GM12878 (cell line): Measurements from ENCODE around the gene GNAT1. TPM values are rescaled to one million over a fixed set of nuclear protein-coding genes. Genes with fewer than 3 reads are reported as not detected.

ENCODE experiments used
- ATAC-seq: fragments of 200-7000 bp; cut with Tn5 transposase; 3 replicates; pipeline ENCODE4 v1.9.1; 2020; ENCODE audit warnings: mild to moderate bottlenecking, moderate library complexity
- BruUV-seq: library from RNA; stranded (reverse); fragments of 400-500 nt; replicated peaks from 2 replicates; lab custom pipeline; 2021; lab: Mats Ljungman, UMichigan
- CTCF ChIA-PET: fragments of 300-600 bp; sonication (Branson Sonifier 250); formaldehyde crosslinking; extraction: SDS; loops from one replicate; lab custom pipeline; 2021; ENCODE audit warnings: inconsistent platforms; lab: Yijun Ruan, JAX
- POLR2A ChIA-PET: fragments of 350-600 bp; formaldehyde crosslinking; extraction: SDS; loops from one replicate; lab custom pipeline; 2021; ENCODE audit warnings: inconsistent platforms; lab: Charles Lee
- RAD21 ChIA-PET: fragments of 300-600 bp; sonication (Branson Sonifier 250); formaldehyde crosslinking; loops from one replicate; lab custom pipeline; 2023; ENCODE audit warnings: antibody characterized with exemption; ENCODE audit not compliant: unreplicated experiment; lab: Charles Lee
- SMC1A ChIA-PET: fragments of 300-600 bp; sonication (Branson Sonifier 250); formaldehyde crosslinking; loops from one replicate; lab custom pipeline; 2023; ENCODE audit not compliant: unreplicated experiment, uncharacterized antibody; lab: Charles Lee
- DNase-seq: peaks from one replicate; pipeline ENCODE4 v3.0.0-alpha.2; 2011; ENCODE audit warnings: low read depth, low spot score
- FAIRE-seq: peaks from 3 replicates; lab custom pipeline; 2011; peaks lifted over from hg19 to GRCh38; lab: Jason Lieb, UNC
- H2AFZ ChIP-seq: 2 replicates; pipeline ENCODE4 v1.6.0; 2011; ENCODE audit warnings: low read depth, low read length, control low read depth; ENCODE audit not compliant: control insufficient read depth
- H3K27ac ChIP-seq: 2 replicates; pipeline ENCODE4 v1.5.1; 2011; ENCODE audit warnings: control low read depth; ENCODE audit not compliant: control insufficient read depth, insufficient read depth
- H3K27me3 ChIP-seq, 2 experiments: replicated peaks in 1 of 2; 2 replicates each; pipeline versions ENCODE4 v1.6.0 to v1.6.1; 2011; ENCODE audit warnings: low read length in 1 of 2; ENCODE audit not compliant: control insufficient read depth in 2 of 2, insufficient read depth in 2 of 2
- H3K36me3 ChIP-seq, 2 experiments: 2 replicates each; pipeline ENCODE4 v1.5.1; 2011; ENCODE audit warnings: low read length in 1 of 2; ENCODE audit not compliant: control insufficient read depth in 2 of 2, insufficient read depth in 2 of 2
- H3K4me1 ChIP-seq: 2 replicates; pipeline ENCODE4 v1.6.1; 2011; ENCODE audit warnings: mild to moderate bottlenecking, low read length, moderate library complexity, mixed read lengths; ENCODE audit not compliant: control insufficient read depth, insufficient read depth
- H3K4me2 ChIP-seq: 2 replicates; pipeline ENCODE4 v1.6.0; 2011; ENCODE audit warnings: control low read depth; ENCODE audit not compliant: control insufficient read depth, insufficient read depth
- H3K4me3 ChIP-seq: fragments of 200-600 bp; sonication (generic); 2 replicates; pipeline ENCODE4 v1.5.1; 2016
- H3K79me2 ChIP-seq: 2 replicates; pipeline ENCODE4 v1.6.0; 2011; ENCODE audit warnings: low read length; ENCODE audit not compliant: control insufficient read depth, insufficient read depth
- H3K9ac ChIP-seq: 2 replicates; pipeline ENCODE4 v1.8.0; 2011; ENCODE audit warnings: low read length, control low read depth, mixed read lengths; ENCODE audit not compliant: control insufficient read depth, insufficient read depth
- H3K9me3 ChIP-seq: replicated peaks from 3 replicates; pipeline ENCODE4 v1.5.1; 2011; ENCODE audit warnings: mild to moderate bottlenecking, low read length; ENCODE audit not compliant: control insufficient read depth, insufficient read depth
- H4K20me1 ChIP-seq: 2 replicates; pipeline ENCODE4 v1.6.0; 2011; ENCODE audit not compliant: control insufficient read depth, insufficient read depth
- CHD1 ChIP-seq: IDR thresholded peaks from 2 replicates; pipeline ENCODE4 v1.6.1; 2012; ENCODE audit warnings: low read depth, low read length, improper control_type of control experiment
- FOXM1 ChIP-seq: IDR thresholded peaks from 2 replicates; pipeline ENCODE4 v1.6.1; 2012; ENCODE audit warnings: low read depth, mild to moderate bottlenecking, inconsistent platforms, low read length, moderate library complexity
- HCFC1 ChIP-seq: fragments of 150-350 bp; IDR thresholded peaks from 2 replicates; pipeline ENCODE4 v1.6.1; 2014; ENCODE audit warnings: low read length
- IRF3 ChIP-seq: fragments of 450-650 bp; IDR thresholded peaks from 2 replicates; pipeline ENCODE4 v1.6.1; 2014; ENCODE audit warnings: mild to moderate bottlenecking
- KLF5 ChIP-seq: fragments of 450-650 bp; IDR thresholded peaks from 2 replicates; pipeline ENCODE4 v1.6.1; 2014; ENCODE audit warnings: mild to moderate bottlenecking; ENCODE audit not compliant: partially characterized antibody
- NR2F1 ChIP-seq: fragments of 450-650 bp; conservative IDR thresholded peaks from 2 replicates; pipeline ENCODE4 v1.6.1; 2017; ENCODE audit warnings: mild to moderate bottlenecking
- PAX5 ChIP-seq: IDR thresholded peaks from 2 replicates; pipeline ENCODE4 v1.6.1; 2011; ENCODE audit warnings: low read depth, low read length, borderline replicate concordance
- POLR2AphosphoS2 ChIP-seq: IDR thresholded peaks from 2 replicates; pipeline ENCODE4 v1.6.1; 2011; ENCODE audit warnings: low read depth, mild to moderate bottlenecking, low read length, improper control_type of control experiment, moderate library complexity
- RUNX3 ChIP-seq: IDR thresholded peaks from 2 replicates; pipeline ENCODE4 v1.6.1; 2012; ENCODE audit warnings: low read length, inconsistent platforms
- TCF12 ChIP-seq: IDR thresholded peaks from 2 replicates; pipeline ENCODE4 v1.6.1; 2011; ENCODE audit warnings: low read depth, mild to moderate bottlenecking, low read length
- TCF7 ChIP-seq: IDR thresholded peaks from 2 replicates; pipeline ENCODE4 v1.6.1; 2014; ENCODE audit warnings: antibody characterized with exemption, borderline replicate concordance
- USF1 ChIP-seq: IDR thresholded peaks from 2 replicates; pipeline ENCODE4 v1.6.1; 2011; ENCODE audit warnings: borderline replicate concordance, low read depth, mild to moderate bottlenecking, moderate library complexity, mixed read lengths, low read length; ENCODE audit not compliant: insufficient read depth; ENCODE audit errors: extremely low read length
- YY1 ChIP-seq: IDR thresholded peaks from 2 replicates; pipeline ENCODE4 v1.6.1; 2011; ENCODE audit warnings: low read depth, mild to moderate bottlenecking, low read length
- ZBTB11 ChIP-seq: fragments of 450-650 bp; formaldehyde crosslinking; IDR thresholded peaks from 2 replicates; pipeline ENCODE4 v1.5.0; 2022; ENCODE audit warnings: mild to moderate bottlenecking, missing genetic modification characterization
- WGBS: methylation state at CpG from one replicate; pipeline ENCODE4 v1.1.6; 2016; ENCODE audit warnings: low lambda C conversion rate; ENCODE audit not compliant: insufficient replicate concordance, insufficient coverage; ENCODE audit errors: missing lambda C conversion rate; 5-methylcytosine and 5-hydroxymethylcytosine counted together
- in situ Hi-C: fragments of 300-500 bp; cut with MboI; formaldehyde crosslinking; loops from 9 replicates; pipeline ENCODE4 v1.14.3; 2018; ENCODE audit warnings: mixed read lengths
- intact Hi-C: fragments of 100-400 bp; cut with micrococcal nuclease; formaldehyde crosslinking; loops from one replicate; pipeline ENCODE4 v1.14.2; 2022; ENCODE audit not compliant: unreplicated experiment
- polyA plus RNA-seq, 11 experiments: library from polyadenylated mRNA; depleted of rRNA in 4 of 11; unstranded in 6 of 11; stranded (reverse) in 5 of 11; fragments of >200 nt; fragmentation: Nextera tagmentation in 4 of 11; fragmentation: Illumina TruSeq in 1 of 11; extraction: Ambion mirVana in 4 of 11; extraction: Trizol in 1 of 11; gene quantifications; 1 replicate in 1 of 11; 2 replicates in 10 of 11; pipeline versions ENCODE4 v1.2.1 to v1.2.3, GENCODE V29; 2011 to 2016; ENCODE audit warnings: inconsistent platforms in 2 of 11, missing spikeins in 2 of 11, low read depth in 1 of 11
- total RNA-seq, 4 experiments: library from RNA; depleted of rRNA in 3 of 4; stranded (reverse); fragments of >200 nt in 3 of 4; fragmentation: Illumina TruSeq in 1 of 4; extraction: Trizol in 1 of 4; gene quantifications; 2 replicates each; pipeline versions ENCODE4 v1.2.1 to v1.2.3, GENCODE V29; 2013 to 2021

The GNAT1 gene
- total and polyA plus RNA-seq, 10 of the 15 experiments (the other 5 are each of a cell fraction or from before 2014, with no cell fraction given) = not detected

- FAIRE-seq (no peak), DNase-seq (no peak), ATAC-seq (no peak)
- SMC1A ChIA-PET = no interaction called here
- BruUV-seq = no TSS peak
- H2AFZ ChIP-seq = no peak overlapping the region
- no peaks in the 10 kb centered on the region for H3K4me1 ChIP-seq
- no peaks in the 10 kb centered on the region for H3K79me2 ChIP-seq
- intact Hi-C loops = no loop called here
- WGBS = 36% methylated on average over 12 of the region's 12 CpGs
- POLR2A ChIA-PET = no interaction called here
- CTCF ChIA-PET = interaction anchor here (2.7 kb wide), 1 partner anchor 19 kb away, joined by 11 read pairs; no protein-coding TSS in a partner anchor
- no peak overlapping the region for H3K9ac ChIP-seq
- TF ChIP-seq NR2F1 (no peak), KLF5 (no peak), RUNX3 (no peak), YY1 (no peak), TCF12 (no peak)
- RAD21 ChIA-PET = no interaction called here
- no peaks in the 10 kb centered on the region for H3K9me3 ChIP-seq
- in situ Hi-C loops = no loop called here
- H3K4me2 ChIP-seq = no peak overlapping the region
- no peak overlapping the region for H3K27ac ChIP-seq
- no peaks in the 10 kb centered on the region for H4K20me1 ChIP-seq
- no peak overlapping the region for H3K4me3 ChIP-seq
- no peaks in the 10 kb centered on the region; a peak in 2 of 4 replicates for H3K27me3 ChIP-seq
- H3K36me3 ChIP-seq = no peaks in the 10 kb centered on the region
Measured at GRCh38 chr3:50213373-50213772, 22.0 kb downstream of the GNAT1 start.

GRCh38 chr3:50214824-50215223, 23.4 kb downstream of the GNAT1 start:
- intact Hi-C loops = no loop called here
- H3K27ac ChIP-seq = no peak overlapping the region
- no peaks in the 10 kb centered on the region for H3K4me1 ChIP-seq
- CTCF ChIA-PET = interaction anchor here (1.1 to 2.7 kb wide), 2 partner anchors 21 to 22 kb away, joined by 5 to 11 read pairs; no protein-coding TSS in a partner anchor
- ATAC-seq (no peak), DNase-seq (no peak), FAIRE-seq (no peak)
- H3K9ac ChIP-seq = no peak overlapping the region
- SMC1A ChIA-PET = no interaction called here
- POLR2A ChIA-PET = no interaction called here
- BruUV-seq = no TSS peak
- H4K20me1 ChIP-seq = no peaks in the 10 kb centered on the region
- H3K4me3 ChIP-seq = no peak overlapping the region
- H3K79me2 ChIP-seq = no peaks in the 10 kb centered on the region
- RAD21 ChIA-PET = interaction anchor here (2.4 kb wide), 1 partner anchor 11 kb away, joined by 7 read pairs; no protein-coding TSS in a partner anchor
- no peaks in the 10 kb centered on the region for H3K9me3 ChIP-seq
- H3K27me3 ChIP-seq = no peaks in the 10 kb centered on the region; a peak in 2 of 4 replicates
- H3K4me2 ChIP-seq = no peak overlapping the region
- H2AFZ ChIP-seq = no peak overlapping the region
- in situ Hi-C loops = no loop called here
- WGBS = 20% methylated on average over 10 of the region's 10 CpGs
- no peaks in the 10 kb centered on the region for H3K36me3 ChIP-seq
- no peak for TF ChIP-seq HCFC1
- no peak for TF ChIP-seq USF1
- TF ChIP-seq CHD1 = no peak
- no peak for TF ChIP-seq FOXM1
- no peak for TF ChIP-seq TCF7
- no peak for TF ChIP-seq IRF3
- no peak for TF ChIP-seq POLR2AphosphoS2
- no peak for TF ChIP-seq ZBTB11 (CRISPR knock-in tag)
- no peak for TF ChIP-seq PAX5
